ENCODE data around the gene CDHR2.

Gene CDHR2

DNA sequence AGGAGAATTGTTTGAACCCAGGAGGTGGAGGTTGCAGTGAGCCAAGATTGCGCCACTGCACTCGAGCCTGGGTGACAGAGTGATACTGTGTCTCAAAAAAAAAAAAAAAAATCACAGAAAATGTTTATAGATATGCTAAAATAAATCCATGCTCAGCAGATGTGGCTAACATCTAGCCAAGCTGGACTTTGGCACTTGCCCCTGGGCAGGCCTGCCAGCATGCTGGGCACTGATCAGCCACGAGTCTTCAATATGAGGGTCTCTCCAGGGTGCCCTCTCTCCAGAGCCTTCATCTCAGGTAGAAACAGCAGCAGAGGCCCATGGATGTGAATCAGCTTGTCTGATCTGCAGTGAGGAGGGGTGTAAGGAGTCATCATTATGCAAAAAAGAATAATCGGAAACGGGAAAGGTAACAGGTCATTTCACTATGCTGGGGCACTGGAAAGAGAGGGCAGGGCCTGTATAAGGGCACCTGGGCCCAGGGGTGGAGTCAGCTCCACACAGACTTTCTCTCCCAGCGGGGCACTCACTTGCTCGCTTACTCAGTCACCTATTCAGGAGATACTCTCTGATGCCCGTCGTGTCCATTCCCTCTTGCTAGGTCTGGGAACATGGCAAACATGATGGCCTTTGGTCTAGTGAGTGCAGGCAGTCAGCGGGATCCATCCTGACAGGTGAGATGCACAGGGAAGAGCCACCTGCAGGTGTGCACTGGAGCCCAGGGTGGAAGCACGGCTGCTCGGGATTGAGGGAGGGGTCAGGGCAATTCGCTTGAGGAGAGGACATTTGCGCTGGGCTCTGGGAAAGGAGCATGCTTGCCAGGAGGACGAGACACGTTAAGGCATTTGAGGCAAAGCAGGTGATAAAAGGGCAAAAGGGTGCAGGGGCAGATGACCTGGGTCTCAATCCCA, 29.1 kb upstream of the CDHR2 start:
- Histone ChIP-seq H3K27ac (no peak overlapping the region), H3K27me3 (ENCODE audit: insufficient read depth, low read depth, severe bottlenecking) (no peaks in the 10 kb centered on the region), H3K9me3 (ENCODE audit: severe bottlenecking) (no peaks in the 10 kb centered on the region), H3K4me3 (ENCODE audit: low read depth, low read length) (no peak overlapping the region), H3K36me3 (no peaks in the 10 kb centered on the region)
- TF ChIP-seq, protein P1, sequence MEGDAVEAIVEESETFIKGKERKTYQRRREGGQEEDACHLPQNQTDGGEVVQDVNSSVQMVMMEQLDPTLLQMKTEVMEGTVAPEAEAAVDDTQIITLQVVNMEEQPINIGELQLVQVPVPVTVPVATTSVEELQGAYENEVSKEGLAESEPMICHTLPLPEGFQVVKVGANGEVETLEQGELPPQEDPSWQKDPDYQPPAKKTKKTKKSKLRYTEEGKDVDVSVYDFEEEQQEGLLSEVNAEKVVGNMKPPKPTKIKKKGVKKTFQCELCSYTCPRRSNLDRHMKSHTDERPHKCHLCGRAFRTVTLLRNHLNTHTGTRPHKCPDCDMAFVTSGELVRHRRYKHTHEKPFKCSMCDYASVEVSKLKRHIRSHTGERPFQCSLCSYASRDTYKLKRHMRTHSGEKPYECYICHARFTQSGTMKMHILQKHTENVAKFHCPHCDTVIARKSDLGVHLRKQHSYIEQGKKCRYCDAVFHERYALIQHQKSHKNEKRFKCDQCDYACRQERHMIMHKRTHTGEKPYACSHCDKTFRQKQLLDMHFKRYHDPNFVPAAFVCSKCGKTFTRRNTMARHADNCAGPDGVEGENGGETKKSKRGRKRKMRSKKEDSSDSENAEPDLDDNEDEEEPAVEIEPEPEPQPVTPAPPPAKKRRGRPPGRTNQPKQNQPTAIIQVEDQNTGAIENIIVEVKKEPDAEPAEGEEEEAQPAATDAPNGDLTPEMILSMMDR (IDR thresholded peaks at IDR 0.05; ENCODE audit: low read depth, low read length), result no peak
- no peak for DNase-seq

- Histone ChIP-seq H3K36me3 (no peaks in the 10 kb centered on the region), H3K27ac (no peak overlapping the region), H3K4me3 (ENCODE audit: low read depth, low read length) (no peak overlapping the region), H3K9me3 (ENCODE audit: severe bottlenecking) (no peaks in the 10 kb centered on the region), H3K27me3 (ENCODE audit: insufficient read depth, low read depth, severe bottlenecking) (no peaks in the 10 kb centered on the region)
- DNase-seq, result no peak
- TF ChIP-seq, protein P1 (IDR thresholded peaks at IDR 0.05; ENCODE audit: low read depth, low read length), result no peak
Observed at GRCh38 chr5:176521286-176521685, 27.9 kb upstream of the CDHR2 start.

DNA sequence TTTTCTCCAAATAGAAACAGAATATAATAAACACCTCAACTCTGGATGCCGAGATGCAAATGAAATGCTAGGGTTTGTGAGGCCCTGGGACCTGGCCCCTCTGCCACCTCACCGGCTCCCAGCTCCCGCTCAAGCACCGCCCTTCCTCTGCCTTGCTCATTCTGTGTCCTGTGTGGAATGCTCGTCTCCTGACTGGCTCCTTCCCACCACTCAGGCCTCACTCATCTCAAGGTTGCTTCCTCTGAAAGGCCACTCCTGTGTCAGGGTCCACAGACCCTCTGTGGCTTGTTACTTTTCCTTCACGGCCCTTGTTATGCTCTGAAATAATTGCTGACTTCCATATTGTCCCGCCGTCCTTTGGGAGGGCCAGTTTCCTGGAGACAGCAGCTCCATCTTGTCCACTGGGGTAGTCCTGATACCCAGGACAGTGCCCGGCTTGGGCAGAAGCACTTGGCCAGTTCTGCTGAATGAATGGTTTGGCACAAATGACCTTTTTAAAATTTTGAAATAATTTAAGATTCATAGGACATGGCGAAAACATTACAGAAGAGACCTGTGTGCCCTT, 27.4 kb upstream of the CDHR2 start:
- Histone ChIP-seq H3K4me3 (ENCODE audit: low read depth, low read length) (no peak overlapping the region), H3K9me3 (ENCODE audit: severe bottlenecking) (no peaks in the 10 kb centered on the region), H3K27me3 (ENCODE audit: insufficient read depth, low read depth, severe bottlenecking) (no peaks in the 10 kb centered on the region), H3K27ac (no peak overlapping the region), H3K36me3 (peaks cover 3% of the 10 kb centered on the region; the same call in 1 of the 2 replicates)
- DNase-seq, result no peak
- TF ChIP-seq, protein P1 (IDR thresholded peaks at IDR 0.05; ENCODE audit: low read depth, low read length), result no peak

GRCh38 chr5:176524138-176524537, 25.0 kb upstream of the CDHR2 start:
- Histone ChIP-seq H3K36me3 (peaks cover 25% of the 10 kb centered on the region), H3K27ac (no peak overlapping the region), H3K9me3 (ENCODE audit: severe bottlenecking) (no peaks in the 10 kb centered on the region), H3K27me3 (ENCODE audit: insufficient read depth, low read depth, severe bottlenecking) (no peaks in the 10 kb centered on the region), H3K4me3 (ENCODE audit: low read depth, low read length) (no peak overlapping the region)
- TF ChIP-seq, protein P1 (IDR thresholded peaks at IDR 0.05; ENCODE audit: low read depth, low read length), result no peak
- no peak for DNase-seq

GRCh38 chr5:176524987-176525386, 24.2 kb upstream of the CDHR2 start:
- Histone ChIP-seq H3K9me3 (ENCODE audit: severe bottlenecking) (no peaks in the 10 kb centered on the region), H3K27me3 (ENCODE audit: insufficient read depth, low read depth, severe bottlenecking) (no peaks in the 10 kb centered on the region), H3K36me3 (peaks cover 32% of the 10 kb centered on the region), H3K4me3 (ENCODE audit: low read depth, low read length) (no peak overlapping the region), H3K27ac (no peak overlapping the region)
- no peak for DNase-seq
- TF ChIP-seq, protein P1 (IDR thresholded peaks at IDR 0.05; ENCODE audit: low read depth, low read length), result no peak

All from WERI-Rb-1 (cell line).